Dermis lymphatic vessel endothelial cell (primary cell): ENCODE results near the gene NUDT16. TPM values are rescaled to one million over a fixed set of nuclear protein-coding genes. Genes with fewer than 3 reads are reported as not detected.

Experiments
- total RNA-seq: library from RNA; depleted of rRNA; stranded (reverse); fragments of >200 nt; gene quantifications from 2 replicates; pipeline ENCODE4 v1.2.1, GENCODE V29; 2014

NUDT16 gene
- total RNA-seq, result 11.9 and 17.9 TPM in 2 replicates

DNA sequence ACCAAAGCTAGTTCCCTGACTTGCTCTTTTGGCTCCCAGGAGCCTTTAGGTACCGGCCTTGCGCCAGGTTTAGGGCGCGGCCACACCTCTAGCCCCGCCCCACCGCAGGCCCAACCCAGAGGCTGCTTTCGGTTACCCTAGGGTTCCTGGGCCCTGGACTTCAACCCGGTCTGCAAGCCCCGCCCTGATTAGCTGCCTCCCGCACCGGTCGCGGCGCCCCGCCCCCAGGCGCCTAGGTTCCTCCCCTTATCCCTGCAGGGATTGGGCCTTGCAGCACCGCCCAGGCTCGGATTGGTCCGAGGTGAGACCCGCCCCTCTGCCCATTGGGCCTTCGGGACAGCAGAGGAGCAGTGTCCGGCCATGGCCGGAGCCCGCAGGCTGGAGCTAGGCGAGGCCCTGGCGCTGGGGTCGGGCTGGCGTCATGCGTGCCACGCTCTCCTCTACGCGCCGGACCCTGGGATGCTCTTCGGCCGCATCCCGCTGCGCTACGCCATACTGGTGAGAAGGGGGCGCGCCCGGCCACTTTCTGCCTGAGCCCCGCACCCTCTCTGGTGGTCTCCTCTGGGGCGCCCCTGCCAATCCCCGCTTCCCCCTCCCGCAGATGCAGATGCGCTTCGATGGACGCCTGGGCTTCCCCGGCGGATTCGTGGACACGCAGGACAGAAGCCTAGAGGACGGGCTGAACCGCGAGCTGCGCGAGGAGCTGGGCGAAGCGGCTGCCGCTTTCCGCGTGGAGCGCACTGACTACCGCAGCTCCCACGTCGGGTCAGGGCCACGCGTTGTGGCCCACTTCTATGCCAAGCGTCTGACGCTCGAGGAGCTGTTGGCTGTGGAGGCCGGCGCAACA, at the start of gene NUDT16:
Gene NUDT16, plus strand, starts transcription at position 330 of the 847 bp plus-strand sequence. Its CDS starts 31 bp downstream, at position 361.

Other genes with a start within 250 kb of the NUDT16 start
- gene MRPL3, start 121.2 kb downstream of the NUDT16 start, total RNA-seq, result 41.8 and 71.9 TPM in 2 replicates